K562 (cell line): Measurements from ENCODE around the gene HPS4. TPM values are rescaled to one million over a fixed set of nuclear protein-coding genes. Genes with fewer than 3 reads are reported as not detected.

Experiments
- ATAC-seq: fragments of 200-7000 bp; cut with Tn5 transposase; 3 replicates; pipeline ENCODE4 v1.9.1; 2020; ENCODE audit warnings: moderate library complexity
- BruUV-seq: library from RNA; stranded (reverse); fragments of 400-500 nt; replicated peaks from 2 replicates; lab custom pipeline; 2021; lab: Mats Ljungman, UMichigan
- CTCF ChIA-PET: fragments of 300-600 bp; formaldehyde crosslinking; extraction: SDS; loops from one replicate; lab custom pipeline; 2021; ENCODE audit warnings: low intra/inter-chr PET ratio; lab: Yijun Ruan, JAX
- POLR2A ChIA-PET: fragments of 300-600, 350-650 bp; sonication (Branson Sonifier 250); formaldehyde crosslinking; extraction: SDS; loops from one replicate; lab custom pipeline; 2021; ENCODE audit warnings: antibody characterized with exemption, inconsistent platforms; lab: Yijun Ruan, JAX
- DNase-seq, 4 experiments: peaks; one replicate each; pipeline versions ENCODE4 v3.0.0 to v3.0.0-alpha.2; 2011 to 2018; ENCODE audit warnings: low spot score in 3 of 4, mixed read lengths in 3 of 4; ENCODE audit errors: extremely low read depth in 1 of 4
- FAIRE-seq: peaks from 2 replicates; lab custom pipeline; 2011; peaks lifted over from hg19 to GRCh38; lab: Jason Lieb, UNC
- H2AFZ ChIP-seq: 2 replicates; pipeline ENCODE4 v1.6.0; 2011; ENCODE audit warnings: low read depth, low read length, control low read depth, inconsistent platforms
- H3K27ac ChIP-seq: fragments of 200-600 bp; 3 replicates; pipeline ENCODE4 v1.8.0; 2011; ENCODE audit warnings: low read depth, mild to moderate bottlenecking, control low read depth, inconsistent platforms, low read length, moderate library complexity, mixed read lengths; ENCODE audit errors: extremely low read depth
- H3K27me3 ChIP-seq, 2 experiments: fragments of 300-600 bp in 1 of 2; 2 replicates in 1 of 2; 3 replicates in 1 of 2; pipeline versions ENCODE4 v1.6.0 to v1.8.0; 2011; ENCODE audit warnings: inconsistent platforms in 2 of 2, low read length in 2 of 2, mild to moderate bottlenecking in 1 of 2, mixed read lengths in 1 of 2, moderate library complexity in 1 of 2; ENCODE audit not compliant: control insufficient read depth in 2 of 2, insufficient read depth in 2 of 2
- H3K36me3 ChIP-seq: fragments of 300-600 bp; 3 replicates; pipeline ENCODE4 v1.8.0; 2011; ENCODE audit warnings: mild to moderate bottlenecking, low read length, inconsistent platforms; ENCODE audit not compliant: control insufficient read depth, insufficient read depth
- H3K4me1 ChIP-seq, 2 experiments: fragments of 200-600 bp in 1 of 2; replicated peaks in 1 of 2; 2 replicates in 1 of 2; 3 replicates in 1 of 2; pipeline versions ENCODE4 v1.5.1 to v1.8.0; 2011; ENCODE audit warnings: inconsistent platforms in 2 of 2, low read length in 2 of 2, mild to moderate bottlenecking in 1 of 2, mixed read lengths in 1 of 2, moderate library complexity in 1 of 2; ENCODE audit not compliant: control insufficient read depth in 2 of 2, insufficient read depth in 2 of 2
- H3K4me2 ChIP-seq: 2 replicates; pipeline ENCODE4 v1.6.1; 2011; ENCODE audit warnings: low read length, control low read depth, inconsistent platforms, mixed read lengths; ENCODE audit not compliant: insufficient read depth
- H3K4me3 ChIP-seq: fragments of 200-600 bp; sonication (generic), shearing (Covaris generic); 2 replicates; pipeline ENCODE4 v1.5.1; 2016; ENCODE audit warnings: control low read depth, inconsistent platforms
- H3K79me2 ChIP-seq: fragments of 200-600 bp; 3 replicates; pipeline ENCODE4 v1.8.0; 2011; ENCODE audit warnings: low read length, inconsistent platforms; ENCODE audit not compliant: control insufficient read depth, insufficient read depth
- H3K9ac ChIP-seq, 2 experiments: 2 replicates each; pipeline versions ENCODE4 v1.6.0 to v1.6.1; 2011; ENCODE audit warnings: low read depth in 2 of 2, low read length in 2 of 2, control low read depth in 1 of 2, inconsistent platforms in 1 of 2, mild to moderate bottlenecking in 1 of 2, mixed read lengths in 1 of 2; ENCODE audit not compliant: insufficient read depth in 1 of 2
- H3K9me1 ChIP-seq: one replicate; pipeline ENCODE4 v1.6.0; 2011; ENCODE audit warnings: inconsistent platforms, mild to moderate bottlenecking, low read length, moderate library complexity; ENCODE audit not compliant: control insufficient read depth, insufficient read depth
- H3K9me3 ChIP-seq: replicated peaks from 2 replicates; pipeline ENCODE4 v1.5.1; 2011; ENCODE audit warnings: low read depth, low read length, inconsistent platforms; ENCODE audit not compliant: control insufficient read depth, insufficient read depth
- H4K20me1 ChIP-seq: replicated peaks from 2 replicates; pipeline ENCODE4 v1.6.1; 2011; ENCODE audit warnings: low read length, inconsistent platforms, mixed read lengths; ENCODE audit not compliant: control insufficient read depth, insufficient read depth
- GABPB2 ChIP-seq: fragments of 250-450 bp; sonication (Bioruptor Pico); conservative IDR thresholded peaks from 2 replicates; pipeline ENCODE4 v1.5.1; 2021; ENCODE audit warnings: mild to moderate bottlenecking
- PKNOX1 ChIP-seq: fragments of 450-650 bp; IDR thresholded peaks from 2 replicates; pipeline ENCODE4 v1.6.1; 2016
- RFX1 ChIP-seq: fragments of 450-650 bp; IDR thresholded peaks from 2 replicates; pipeline ENCODE4 v1.6.1; 2016; ENCODE audit warnings: mild to moderate bottlenecking, moderate library complexity
- ZNF134 ChIP-seq: fragments of 250-450 bp; sonication (Bioruptor Pico); conservative IDR thresholded peaks from 2 replicates; pipeline ENCODE4 v1.4.0; 2020
- ZNF354B ChIP-seq: fragments of 250-450 bp; sonication (Bioruptor Pico); IDR thresholded peaks from 2 replicates; pipeline ENCODE4 v1.4.0; 2020
- ZNF445 ChIP-seq: fragments of 250-450 bp; sonication (Bioruptor Pico); IDR thresholded peaks from 2 replicates; pipeline ENCODE4 v1.4.0; 2020; ENCODE audit warnings: low read depth, mild to moderate bottlenecking, moderate library complexity
- WGBS: fragments of 100-300 bp; shearing (Covaris generic); methylation state at CpG from one replicate; pipeline ENCODE4 v1.1.6; 2016; ENCODE audit warnings: low coverage, mixed read lengths; ENCODE audit not compliant: insufficient coverage; ENCODE audit errors: missing lambda C conversion rate; 5-methylcytosine and 5-hydroxymethylcytosine counted together
- in situ Hi-C: fragments of 300-500 bp; cut with MboI; formaldehyde crosslinking; loops from 4 replicates; pipeline ENCODE4 v1.15.0; 2018; ENCODE audit warnings: inconsistent platforms, mixed read lengths
- intact Hi-C: fragments of 100-400 bp; cut with micrococcal nuclease; formaldehyde crosslinking; loops from 2 replicates; pipeline ENCODE4 v1.14.2; 2022
- polyA plus RNA-seq, 8 experiments: library from polyadenylated mRNA; depleted of rRNA in 4 of 8; stranded (reverse) in 5 of 8; unstranded in 3 of 8; fragments of >200 nt; fragmentation: Nextera tagmentation in 2 of 8; fragmentation: Illumina TruSeq in 1 of 8; extraction: Ambion mirVana in 2 of 8; extraction: Trizol in 1 of 8; gene quantifications; 2 replicates each; pipeline versions ENCODE4 v1.2.1 to v1.2.3, GENCODE V29; 2011 to 2014; ENCODE audit warnings: inconsistent platforms in 1 of 8, missing spikeins in 1 of 8
- total RNA-seq, 7 experiments: library from RNA; depleted of rRNA in 6 of 7; stranded (reverse); fragments of >200 nt in 6 of 7; fragmentation: Illumina TruSeq in 2 of 7; extraction: Trizol in 2 of 7; gene quantifications; 2 replicates each; pipeline versions ENCODE4 v1.2.1 to v1.2.3, GENCODE V29; 2011 to 2021; ENCODE audit warnings: low replicate concordance in 1 of 7

The HPS4 gene
- total and polyA plus RNA-seq, 9 of the 15 experiments (the other 6 are each of a cell fraction or from before 2014, with no cell fraction given): 12.8 to 29.2 (median 25.3) TPM

GRCh38 chr22:26409719-26410335, 73.8 kb downstream of the HPS4 start:
- POLR2A ChIA-PET: no interaction called here

More at GRCh38 chr22:26409719-26410335, 73.8 kb downstream of the HPS4 start:
- CTCF ChIA-PET: no interaction called here
- H3K9ac ChIP-seq: no peak overlapping the region
- in situ Hi-C loops: no loop called here
- H3K9me3 ChIP-seq: no peaks in the 10 kb centered on the region
- ATAC-seq: no peak
- no peak for DNase-seq
- WGBS: 20% methylated on average over 5 of the region's 5 CpGs
- no peak overlapping the region for H3K4me3 ChIP-seq
- H3K27me3 ChIP-seq: no peaks in the 10 kb centered on the region
- no peak overlapping the region for H3K4me2 ChIP-seq
- no peak for FAIRE-seq
- H3K27ac ChIP-seq: no peak overlapping the region
- no TSS peak for BruUV-seq
- intact Hi-C loops: no loop called here
- TF ChIP-seq RFX1: peak; percentile 57
- TF ChIP-seq ZNF134: no peak
- TF ChIP-seq PKNOX1: peak; percentile 30; the same call in 1 of the 2 replicates
- no peak for TF ChIP-seq ZNF445 (CRISPR knock-in tag)
- TF ChIP-seq GABPB2 (CRISPR knock-in tag): no peak
- TF ChIP-seq ZNF354B (CRISPR knock-in tag): no peak
- H3K4me1 ChIP-seq: peaks cover 6 to 16% of the 10 kb centered on the region in 2 experiments
- H3K79me2 ChIP-seq: no peaks in the 10 kb centered on the region
- no peaks in the 10 kb centered on the region for H3K9me1 ChIP-seq
- no peaks in the 10 kb centered on the region for H4K20me1 ChIP-seq
- no peak overlapping the region for H2AFZ ChIP-seq
- H3K36me3 ChIP-seq: no peaks in the 10 kb centered on the region
